Measurements from ENCODE around the gene FBRSL1.

The FBRSL1 gene

DNA sequence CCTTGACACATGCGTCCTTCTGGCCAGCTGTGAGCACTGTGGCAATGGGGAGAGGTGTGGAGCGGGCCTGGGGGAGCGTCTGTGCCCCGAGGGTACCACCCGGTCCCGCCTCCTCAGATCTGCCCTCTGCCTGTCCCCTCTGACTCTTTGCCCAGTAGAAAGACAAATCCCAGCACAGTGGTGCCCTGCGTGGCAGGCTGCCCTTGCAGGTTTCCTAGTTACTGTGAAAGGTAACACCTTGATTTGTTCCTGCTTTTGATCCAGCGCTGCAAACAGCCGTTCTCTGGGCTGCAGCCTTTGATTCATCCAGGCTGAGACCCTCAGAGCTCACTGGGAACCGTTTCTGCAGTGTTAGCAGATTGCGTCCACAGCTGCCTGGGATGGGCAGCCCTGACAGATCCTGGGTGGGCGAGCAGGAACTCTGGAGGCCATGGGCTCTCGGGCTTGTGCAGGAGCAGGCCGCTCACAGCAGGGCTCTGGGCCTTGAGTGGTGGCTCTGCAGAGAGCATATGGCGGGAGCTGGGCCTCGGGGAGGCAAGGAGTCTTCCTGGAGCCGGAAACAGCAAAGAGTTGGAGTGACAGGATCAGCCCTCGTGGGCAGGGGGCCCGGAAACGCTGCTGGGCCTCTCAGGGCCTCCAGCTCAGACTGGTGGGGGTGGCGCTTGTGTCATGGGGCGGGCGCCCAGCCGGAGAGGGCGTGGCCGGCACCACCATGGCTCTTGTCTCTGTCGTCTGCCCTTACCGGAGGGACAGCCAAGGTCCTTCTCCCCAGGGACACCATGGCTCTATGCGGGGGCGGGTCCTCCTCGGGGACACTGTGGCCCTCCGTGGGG is 16.6 kb downstream of the FBRSL1 start:
- TF ChIP-seq, protein P1, sequence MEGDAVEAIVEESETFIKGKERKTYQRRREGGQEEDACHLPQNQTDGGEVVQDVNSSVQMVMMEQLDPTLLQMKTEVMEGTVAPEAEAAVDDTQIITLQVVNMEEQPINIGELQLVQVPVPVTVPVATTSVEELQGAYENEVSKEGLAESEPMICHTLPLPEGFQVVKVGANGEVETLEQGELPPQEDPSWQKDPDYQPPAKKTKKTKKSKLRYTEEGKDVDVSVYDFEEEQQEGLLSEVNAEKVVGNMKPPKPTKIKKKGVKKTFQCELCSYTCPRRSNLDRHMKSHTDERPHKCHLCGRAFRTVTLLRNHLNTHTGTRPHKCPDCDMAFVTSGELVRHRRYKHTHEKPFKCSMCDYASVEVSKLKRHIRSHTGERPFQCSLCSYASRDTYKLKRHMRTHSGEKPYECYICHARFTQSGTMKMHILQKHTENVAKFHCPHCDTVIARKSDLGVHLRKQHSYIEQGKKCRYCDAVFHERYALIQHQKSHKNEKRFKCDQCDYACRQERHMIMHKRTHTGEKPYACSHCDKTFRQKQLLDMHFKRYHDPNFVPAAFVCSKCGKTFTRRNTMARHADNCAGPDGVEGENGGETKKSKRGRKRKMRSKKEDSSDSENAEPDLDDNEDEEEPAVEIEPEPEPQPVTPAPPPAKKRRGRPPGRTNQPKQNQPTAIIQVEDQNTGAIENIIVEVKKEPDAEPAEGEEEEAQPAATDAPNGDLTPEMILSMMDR (IDR thresholded peaks at IDR 0.05; ENCODE audit: low read depth, low read length, missing control alignments) = no peak
- peak overlapping the region; percentile 23 for H3K4me3 ChIP-seq (replicated peaks; ENCODE audit: low read depth, low read length)
- DNase-seq (ENCODE audit: extremely low read depth, low read depth) = peak; percentile 61

DNA sequence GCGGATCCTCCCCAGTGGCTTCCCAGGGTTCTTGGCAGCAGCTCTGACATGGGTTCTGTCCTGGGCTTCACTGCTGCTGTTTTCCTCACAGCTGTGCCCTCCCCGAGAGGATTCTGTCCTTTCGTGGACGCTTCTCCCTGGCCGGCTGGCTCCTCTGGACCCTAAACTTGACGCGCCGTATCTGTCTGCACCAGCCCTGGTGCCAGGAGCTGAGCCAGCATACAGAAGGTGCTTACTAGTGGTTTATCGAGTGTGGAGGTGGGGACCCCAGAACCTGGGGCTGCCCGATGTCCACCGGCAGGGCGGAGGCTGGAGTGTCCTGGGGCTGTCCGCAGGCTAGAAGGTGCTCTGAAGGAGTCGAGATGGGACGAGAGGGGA is 17.2 kb downstream of the FBRSL1 start:
- TF ChIP-seq, protein P1 (IDR thresholded peaks at IDR 0.05; ENCODE audit: low read depth, low read length, missing control alignments) = no peak

DNA sequence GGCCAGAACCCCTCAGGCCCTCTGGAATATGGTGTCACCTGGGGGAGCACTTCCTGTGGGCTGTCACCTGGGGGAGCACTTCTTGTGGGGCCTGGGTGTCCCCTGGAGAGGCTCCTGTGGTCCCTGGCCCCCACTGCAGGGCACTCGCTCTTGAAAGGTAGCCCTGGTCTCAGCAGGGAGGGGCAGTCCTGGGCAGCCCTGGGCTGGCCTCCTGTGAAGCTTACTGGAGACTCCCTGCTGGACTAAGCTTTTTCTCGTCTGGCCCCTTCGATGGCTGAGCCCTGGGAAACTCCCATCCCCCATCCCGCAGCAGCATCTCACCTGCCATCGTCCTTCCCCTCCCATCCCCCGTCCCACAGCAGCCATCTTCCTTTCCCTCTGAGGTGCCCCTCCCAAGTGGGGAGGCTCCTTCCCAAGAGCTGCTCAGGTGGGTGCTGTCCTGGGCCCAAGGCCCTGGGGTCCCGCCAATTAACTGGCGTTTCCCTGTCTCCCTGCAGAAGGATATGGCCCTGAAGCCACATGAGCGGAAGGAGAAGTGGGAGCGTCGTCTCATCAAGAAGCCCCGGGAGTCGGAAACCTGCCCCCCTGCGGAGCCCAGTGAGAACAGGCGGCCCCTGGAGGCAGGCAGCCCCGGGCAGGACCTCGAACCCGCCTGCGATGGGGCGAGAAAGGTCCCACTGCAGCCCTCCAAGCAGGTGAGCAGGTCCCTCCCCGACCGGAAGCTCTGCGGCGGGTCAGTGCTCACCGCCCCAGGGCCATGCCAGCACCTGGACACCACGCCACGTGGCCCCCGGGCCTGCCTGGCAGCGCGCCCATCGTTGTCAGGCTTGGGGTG is 17.9 kb downstream of the FBRSL1 start:
- TF ChIP-seq, protein P1 (IDR thresholded peaks at IDR 0.05; ENCODE audit: low read depth, low read length, missing control alignments) = no peak
- no peak for DNase-seq (ENCODE audit: extremely low read depth, low read depth)
- H3K4me3 ChIP-seq (replicated peaks; ENCODE audit: low read depth, low read length) = no peak overlapping the region

More for the DNA sequence above, 17.2 kb downstream of the FBRSL1 start:
- H3K4me3 ChIP-seq (replicated peaks; ENCODE audit: low read depth, low read length) = no peak overlapping the region
- no peak for DNase-seq (ENCODE audit: extremely low read depth, low read depth)

DNA sequence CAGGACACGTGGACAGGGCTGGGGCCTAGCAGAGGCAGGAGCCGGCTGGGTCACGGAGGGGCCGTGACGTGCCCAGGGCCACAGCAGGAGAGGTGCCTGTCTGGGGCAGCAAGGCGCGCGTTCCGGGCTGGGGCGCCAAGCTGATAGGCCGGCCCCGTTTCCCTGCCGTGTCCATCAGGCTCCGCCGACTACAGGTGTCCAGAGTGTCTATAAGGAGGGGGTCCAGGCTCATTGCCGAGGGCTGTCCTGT is 18.5 kb downstream of the FBRSL1 start:
- no peak for DNase-seq (ENCODE audit: extremely low read depth, low read depth)
- no peak overlapping the region for H3K4me3 ChIP-seq (replicated peaks; ENCODE audit: low read depth, low read length)
- TF ChIP-seq, protein P1 (IDR thresholded peaks at IDR 0.05; ENCODE audit: low read depth, low read length, missing control alignments) = no peak

DNA sequence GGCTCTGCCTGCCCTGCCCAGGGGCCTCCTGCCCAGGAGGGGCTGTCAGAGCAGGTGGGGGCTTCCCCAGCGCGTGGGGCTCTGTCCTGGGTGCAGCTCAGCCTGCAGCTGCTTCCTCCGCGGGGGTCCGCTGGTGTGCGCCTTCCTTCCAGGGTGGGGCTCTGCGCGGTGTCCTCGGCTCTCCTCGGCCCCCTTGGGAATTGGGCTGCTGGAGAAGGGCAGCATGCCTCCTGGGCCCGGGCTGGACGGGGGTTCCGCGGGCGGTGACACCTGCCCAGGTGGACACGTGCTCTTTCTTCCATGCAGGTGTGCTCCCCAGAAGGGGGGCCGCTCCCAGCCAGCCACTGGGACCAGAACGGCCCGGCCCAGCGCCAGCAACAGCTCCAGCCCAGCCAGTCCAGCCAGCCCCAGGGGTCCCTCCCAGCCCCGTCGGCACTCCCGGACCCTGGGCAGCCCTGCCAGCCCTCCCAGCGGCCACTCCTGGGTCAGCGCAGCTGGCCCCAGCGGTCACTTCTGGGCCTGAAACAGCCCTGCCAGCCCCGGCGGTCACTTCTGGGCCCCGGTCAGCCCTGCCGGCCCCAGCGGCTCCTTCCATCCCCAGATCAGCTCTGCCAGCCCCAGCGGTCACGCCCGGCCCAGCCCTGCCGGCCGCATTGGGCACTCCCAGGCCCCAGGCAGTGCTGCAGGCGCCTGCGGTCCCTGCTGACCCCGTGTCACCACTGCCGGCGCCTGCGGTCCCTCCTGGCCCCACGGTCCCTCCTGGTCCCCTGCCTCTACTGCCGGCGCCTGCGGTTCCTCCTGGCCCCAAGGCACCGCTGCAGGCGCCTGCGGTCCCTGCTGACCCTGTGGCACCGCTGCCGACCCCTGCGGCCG is 19.1 kb downstream of the FBRSL1 start:
- DNase-seq (ENCODE audit: extremely low read depth, low read depth) = no peak
- TF ChIP-seq, protein P1 (IDR thresholded peaks at IDR 0.05; ENCODE audit: low read depth, low read length, missing control alignments) = no peak
- H3K4me3 ChIP-seq (replicated peaks; ENCODE audit: low read depth, low read length) = no peak overlapping the region

DNA sequence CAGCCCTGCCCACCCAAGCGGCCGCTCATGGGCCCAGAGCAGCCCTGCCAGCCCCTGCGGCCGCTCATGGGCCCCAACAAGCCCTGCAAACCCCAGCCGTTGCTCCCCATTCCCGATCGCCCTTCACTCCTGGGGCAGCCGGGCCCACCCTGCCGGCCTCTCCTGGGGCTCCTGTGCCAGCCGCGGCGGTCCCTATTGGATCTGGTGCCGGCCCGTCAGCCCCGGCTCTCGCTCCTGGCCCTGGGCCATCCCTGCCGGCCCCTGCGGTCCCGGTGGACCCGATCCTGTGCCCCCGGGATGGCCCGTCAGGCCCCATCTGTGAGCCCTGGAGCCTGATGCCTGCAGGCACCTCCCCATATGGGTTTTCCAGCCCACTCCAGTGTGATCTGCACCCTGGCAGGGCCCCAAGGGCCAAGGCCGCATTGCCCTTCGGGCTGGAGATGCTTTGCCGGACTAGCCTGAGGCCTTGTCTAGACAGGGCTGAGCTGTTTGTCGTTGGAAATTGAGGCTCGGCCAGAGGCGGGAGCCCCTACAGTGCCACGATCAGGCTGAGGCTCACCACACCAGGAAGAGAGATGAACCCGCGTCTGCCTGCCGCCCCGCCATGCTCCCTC is 20.3 kb downstream of the FBRSL1 start:
- TF ChIP-seq, protein P1 (IDR thresholded peaks at IDR 0.05; ENCODE audit: low read depth, low read length, missing control alignments) = no peak
- H3K4me3 ChIP-seq (replicated peaks; ENCODE audit: low read depth, low read length) = no peak overlapping the region
- DNase-seq (ENCODE audit: extremely low read depth, low read depth) = no peak
